ENCODE results near the gene LYPLAL1.

- TF ChIP-seq, protein P1, sequence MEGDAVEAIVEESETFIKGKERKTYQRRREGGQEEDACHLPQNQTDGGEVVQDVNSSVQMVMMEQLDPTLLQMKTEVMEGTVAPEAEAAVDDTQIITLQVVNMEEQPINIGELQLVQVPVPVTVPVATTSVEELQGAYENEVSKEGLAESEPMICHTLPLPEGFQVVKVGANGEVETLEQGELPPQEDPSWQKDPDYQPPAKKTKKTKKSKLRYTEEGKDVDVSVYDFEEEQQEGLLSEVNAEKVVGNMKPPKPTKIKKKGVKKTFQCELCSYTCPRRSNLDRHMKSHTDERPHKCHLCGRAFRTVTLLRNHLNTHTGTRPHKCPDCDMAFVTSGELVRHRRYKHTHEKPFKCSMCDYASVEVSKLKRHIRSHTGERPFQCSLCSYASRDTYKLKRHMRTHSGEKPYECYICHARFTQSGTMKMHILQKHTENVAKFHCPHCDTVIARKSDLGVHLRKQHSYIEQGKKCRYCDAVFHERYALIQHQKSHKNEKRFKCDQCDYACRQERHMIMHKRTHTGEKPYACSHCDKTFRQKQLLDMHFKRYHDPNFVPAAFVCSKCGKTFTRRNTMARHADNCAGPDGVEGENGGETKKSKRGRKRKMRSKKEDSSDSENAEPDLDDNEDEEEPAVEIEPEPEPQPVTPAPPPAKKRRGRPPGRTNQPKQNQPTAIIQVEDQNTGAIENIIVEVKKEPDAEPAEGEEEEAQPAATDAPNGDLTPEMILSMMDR (optimal IDR thresholded peaks at IDR 0.05 in 1 of 3, IDR thresholded peaks at IDR 0.05 in 1 of 3, conservative IDR thresholded peaks at IDR 0.05 in 1 of 3; ENCODE audit: extremely low read depth in 1 of 3, insufficient read depth in 2 of 3, low read length in 3 of 3) = no peak
- TF ChIP-seq EZH2 (IDR thresholded peaks at IDR 0.05; ENCODE audit: low read length) = no peak
Measured at GRCh38 chr1:219175212-219175564, 1.5 kb downstream of the LYPLAL1 start.
